IMR-90 (cell line): Measurements from ENCODE around the gene SERPINA9. TPM values are rescaled to one million over a fixed set of nuclear protein-coding genes. Genes with fewer than 3 reads are reported as not detected.

Experiments used
- ATAC-seq: fragments of 200-7000 bp; cut with Tn5 transposase; 2 replicates; pipeline ENCODE4 v1.9.1; 2020; ENCODE audit warnings: low read depth, mild to moderate bottlenecking, moderate library complexity
- BruUV-seq: library from RNA; stranded (reverse); fragments of 400-500 nt; replicated peaks from 2 replicates; lab custom pipeline; 2021; lab: Mats Ljungman, UMichigan
- CTCF ChIA-PET: fragments of 300-600 bp; formaldehyde crosslinking; extraction: SDS; loops from one replicate; lab custom pipeline; 2021; ENCODE audit warnings: antibody characterized with exemption; lab: Yijun Ruan, JAX
- POLR2A ChIA-PET: fragments of 300-600 bp; sonication (Branson Sonifier 250); formaldehyde crosslinking; loops from one replicate; lab custom pipeline; 2022; ENCODE audit warnings: antibody characterized with exemption; ENCODE audit not compliant: unreplicated experiment; lab: Charles Lee
- DNase-seq: peaks from one replicate; pipeline ENCODE4 v3.0.0; 2013
- H2AFZ ChIP-seq: replicated peaks from 2 replicates; pipeline ENCODE3; 2013; ENCODE audit warnings: low read length, mild to moderate bottlenecking; ENCODE audit not compliant: poor library complexity
- H2AK5ac ChIP-seq: 2 replicates; pipeline ENCODE4 v1.6.1; 2013; ENCODE audit warnings: low read depth, low read length, inconsistent platforms
- H2AK9ac ChIP-seq: replicated peaks from 2 replicates; pipeline ENCODE3; 2013; ENCODE audit warnings: mild to moderate bottlenecking, low read depth, low read length, moderate library complexity; ENCODE audit not compliant: poor library complexity
- H2BK120ac ChIP-seq: 2 replicates; pipeline ENCODE4 v1.6.1; 2013; ENCODE audit warnings: low read depth, low read length, inconsistent platforms
- H2BK15ac ChIP-seq: 3 replicates; pipeline ENCODE4 v1.6.1; 2013; ENCODE audit warnings: low read depth, low read length, inconsistent platforms
- H2BK20ac ChIP-seq: 2 replicates; pipeline ENCODE4 v1.6.1; 2013; ENCODE audit warnings: low read depth, mild to moderate bottlenecking, inconsistent platforms, low read length, moderate library complexity
- H2BK5ac ChIP-seq: 2 replicates; pipeline ENCODE4 v1.6.1; 2013; ENCODE audit warnings: mild to moderate bottlenecking, low read depth, low read length, inconsistent platforms; ENCODE audit not compliant: poor library complexity, severe bottlenecking
- H3K14ac ChIP-seq: replicated peaks from 2 replicates; pipeline ENCODE4 v1.6.1; 2013; ENCODE audit warnings: low read depth, low read length, inconsistent platforms
- H3K18ac ChIP-seq: 2 replicates; pipeline ENCODE4 v1.6.1; 2013; ENCODE audit warnings: low read depth, low read length, control low read depth
- H3K23ac ChIP-seq: 2 replicates; pipeline ENCODE4 v1.6.1; 2013; ENCODE audit warnings: low read depth, low read length, inconsistent platforms
- H3K27ac ChIP-seq: 2 replicates; pipeline ENCODE4 v1.5.1; 2013; ENCODE audit warnings: mild to moderate bottlenecking, control low read depth, low read length; ENCODE audit not compliant: insufficient read depth
- H3K27me3 ChIP-seq: 2 replicates; pipeline ENCODE4 v1.6.1; 2013; ENCODE audit warnings: low read length; ENCODE audit not compliant: control insufficient read depth, insufficient read depth
- H3K36me3 ChIP-seq: 2 replicates; pipeline ENCODE4 v1.6.1; 2013; ENCODE audit warnings: low read length, mixed read lengths; ENCODE audit not compliant: control insufficient read depth, insufficient read depth
- H3K4ac ChIP-seq: 2 replicates; pipeline ENCODE4 v1.6.1; 2013; ENCODE audit warnings: low read depth, low read length, inconsistent platforms
- H3K4me1 ChIP-seq: 2 replicates; pipeline ENCODE4 v1.6.1; 2013; ENCODE audit warnings: low read length, mixed read lengths; ENCODE audit not compliant: control insufficient read depth, insufficient read depth
- H3K4me2 ChIP-seq: 2 replicates; pipeline ENCODE4 v1.6.1; 2013; ENCODE audit warnings: low read depth, mild to moderate bottlenecking, control low read depth, low read length, moderate library complexity
- H3K4me3 ChIP-seq: 2 replicates; pipeline ENCODE4 v1.5.1; 2013; ENCODE audit warnings: low read depth, mild to moderate bottlenecking, control low read depth, low read length, moderate library complexity; ENCODE audit not compliant: insufficient read depth
- H3K56ac ChIP-seq: 2 replicates; pipeline ENCODE4 v1.6.1; 2013; ENCODE audit warnings: low read length, inconsistent platforms; ENCODE audit not compliant: insufficient read depth; ENCODE audit errors: extremely low read depth
- H3K79me1 ChIP-seq, 2 experiments: 2 replicates each; pipeline ENCODE4 v1.6.1; 2013; ENCODE audit warnings: low read length in 2 of 2, inconsistent platforms in 1 of 2, low read depth in 1 of 2
- H3K9ac ChIP-seq: 2 replicates; pipeline ENCODE4 v1.6.1; 2013; ENCODE audit warnings: low read depth, low read length, control low read depth
- H3K9me1 ChIP-seq: 2 replicates; pipeline ENCODE4 v1.6.1; 2013; ENCODE audit warnings: low read length, inconsistent platforms; ENCODE audit not compliant: insufficient read depth
- H3K9me3 ChIP-seq: 2 replicates; pipeline ENCODE4 v1.6.1; 2013; ENCODE audit warnings: low read length; ENCODE audit not compliant: control insufficient read depth, insufficient read depth
- H4K20me1 ChIP-seq: 2 replicates; pipeline ENCODE4 v1.6.1; 2013; ENCODE audit warnings: low read length, inconsistent platforms; ENCODE audit not compliant: insufficient read depth
- H4K5ac ChIP-seq: 2 replicates; pipeline ENCODE4 v1.6.1; 2013; ENCODE audit warnings: mild to moderate bottlenecking, low read depth, low read length, control low read depth
- H4K8ac ChIP-seq, 2 experiments: 2 replicates each; pipeline ENCODE4 v1.6.1; 2013; ENCODE audit warnings: low read depth in 2 of 2, low read length in 2 of 2, control low read depth in 1 of 2, inconsistent platforms in 1 of 2
- H4K91ac ChIP-seq: 2 replicates; pipeline ENCODE4 v1.6.1; 2013; ENCODE audit warnings: low read depth, low read length, inconsistent platforms; ENCODE audit not compliant: insufficient read depth
- BHLHE40 ChIP-seq: fragments of 150-350 bp; IDR thresholded peaks from 2 replicates; pipeline ENCODE4 v1.6.1; 2016; ENCODE audit warnings: mild to moderate bottlenecking, low read depth, low read length
- CEBPB ChIP-seq: IDR thresholded peaks from 2 replicates; pipeline ENCODE4 v1.6.1; 2012; ENCODE audit warnings: low read depth, low read length, improper control_type of control experiment
- CTCF ChIP-seq: conservative IDR thresholded peaks from 2 replicates; pipeline ENCODE4 v1.5.1; 2012; ENCODE audit warnings: mild to moderate bottlenecking, low read depth, low read length, improper control_type of control experiment
- ELK1 ChIP-seq: fragments of 150-350 bp; IDR thresholded peaks from 2 replicates; pipeline ENCODE4 v1.6.1; 2016; ENCODE audit warnings: low read depth, mild to moderate bottlenecking, low read length, moderate library complexity, borderline replicate concordance
- MAZ ChIP-seq: IDR thresholded peaks from 2 replicates; pipeline ENCODE4 v1.6.1; 2012; ENCODE audit warnings: low read depth, mild to moderate bottlenecking, low read length, improper control_type of control experiment, moderate library complexity, borderline replicate concordance
- MXI1 ChIP-seq: IDR thresholded peaks from 2 replicates; pipeline ENCODE4 v1.6.1; 2012; ENCODE audit warnings: low read depth, mild to moderate bottlenecking, low read length, moderate library complexity, borderline replicate concordance
- NFE2L2 ChIP-seq: fragments of 150-350 bp; IDR thresholded peaks from 2 replicates; pipeline ENCODE4 v1.6.1; 2016; ENCODE audit warnings: low read depth, mild to moderate bottlenecking, low read length
- POLR2A ChIP-seq: IDR thresholded peaks from 2 replicates; pipeline ENCODE4 v1.6.1; 2012; ENCODE audit warnings: mild to moderate bottlenecking, low read depth, low read length
- RCOR1 ChIP-seq: IDR thresholded peaks from 2 replicates; pipeline ENCODE4 v1.6.1; 2012; ENCODE audit warnings: mild to moderate bottlenecking, low read length, improper control_type of control experiment; ENCODE audit not compliant: insufficient replicate concordance
- RFX5 ChIP-seq: IDR thresholded peaks from 2 replicates; pipeline ENCODE4 v1.8.0; 2012; ENCODE audit warnings: low read depth, mild to moderate bottlenecking, low read length, moderate library complexity
- SMC3 ChIP-seq: fragments of 150-350 bp; IDR thresholded peaks from 2 replicates; pipeline ENCODE4 v1.6.1; 2016; ENCODE audit warnings: low read depth, mild to moderate bottlenecking, antibody characterized with exemption, low read length, moderate library complexity
- USF2 ChIP-seq: fragments of 150-350 bp; IDR thresholded peaks from 2 replicates; pipeline ENCODE4 v1.6.1; 2017; ENCODE audit warnings: mild to moderate bottlenecking, antibody characterized with exemption, low read length, low read depth
- WGBS, 2 experiments: methylation state at CpG; one replicate each; pipeline versions ENCODE4 v1.1.5 to v1.1.7; 2013; ENCODE audit warnings: missing lambda C conversion rate in 2 of 2; ENCODE audit not compliant: insufficient read length in 1 of 2; ENCODE audit errors: extremely low coverage in 2 of 2; 5-methylcytosine and 5-hydroxymethylcytosine counted together
- dilution Hi-C: fragments of 300-500 bp; cut with HindIII; formaldehyde crosslinking; loops from one replicate; pipeline ENCODE4 v1.14.3; 2018; ENCODE audit warnings: low sequenced_read_pairs; ENCODE audit not compliant: unreplicated experiment
- in situ Hi-C: fragments of 300-500 bp; cut with MboI; formaldehyde crosslinking; loops from 3 replicates; pipeline ENCODE4 v1.14.3; 2019; ENCODE audit warnings: low sequenced_read_pairs, inconsistent platforms, mixed read lengths
- intact Hi-C: fragments of 100-400 bp; cut with micrococcal nuclease; formaldehyde crosslinking; loops from 2 replicates; pipeline ENCODE4 v1.10.0; 2022
- polyA plus RNA-seq, 3 experiments: library from polyadenylated mRNA; depleted of rRNA; stranded (reverse); fragments of >200 nt; gene quantifications; 2 replicates each; pipeline ENCODE4 v1.2.3, GENCODE V29; 2012; ENCODE audit warnings: low replicate concordance in 1 of 3
- total RNA-seq: library from RNA; depleted of rRNA; stranded (reverse); fragments of >200 nt; gene quantifications from 2 replicates; pipeline ENCODE4 v1.2.3, GENCODE V29; 2012

SERPINA9 gene
- total and polyA plus RNA-seq, 2 of the 4 experiments (the other 2 are of a cell fraction): 0.09 to 0.18 TPM

DNA sequence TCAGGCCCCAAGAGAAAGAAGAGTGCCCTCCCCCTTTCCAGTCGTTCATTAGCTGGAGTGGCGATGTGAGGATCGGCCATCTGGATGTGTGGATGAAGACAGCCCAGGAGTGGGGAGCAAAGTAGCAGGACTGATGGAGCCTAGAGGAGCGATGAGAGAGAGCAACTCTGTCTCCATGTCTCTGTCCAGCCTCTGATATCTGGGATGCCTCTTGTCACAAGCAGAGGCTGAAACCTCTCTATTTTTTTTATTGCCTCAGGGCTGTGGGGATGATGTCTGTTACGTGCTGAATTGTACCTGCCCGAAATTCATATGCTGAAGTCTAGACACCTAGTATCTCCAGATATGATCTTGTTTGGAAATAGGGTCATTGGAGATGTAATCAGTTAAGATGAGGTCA, 26.1 kb downstream of the SERPINA9 start:
- in situ Hi-C loops: no loop called here
- no peak overlapping the region for H4K8ac ChIP-seq

More for the DNA sequence above, 26.1 kb downstream of the SERPINA9 start:
- DNase-seq: no peak
- H3K9ac ChIP-seq: no peak overlapping the region
- H2BK120ac ChIP-seq: no peak overlapping the region
- dilution Hi-C loops (no loop called here), intact Hi-C loops (no loop called here)
- ChIA-PET CTCF (interaction anchor here (0.7 kb wide), 1 partner anchor 23 kb away, joined by 4 read pairs; no protein-coding TSS in a partner anchor), POLR2A (no interaction called here)
- no peaks in the 10 kb centered on the region; the same call in 1 of the 2 replicates for H3K27me3 ChIP-seq
- H3K9me1 ChIP-seq: no peaks in the 10 kb centered on the region
- no peaks in the 10 kb centered on the region for H3K79me1 ChIP-seq
- H3K18ac ChIP-seq: no peak overlapping the region
- H3K4me2 ChIP-seq: no peak overlapping the region
- H2BK15ac ChIP-seq: no peak overlapping the region
- BruUV-seq: no TSS peak
- no peak overlapping the region for H2AK5ac ChIP-seq
- H3K4me1 ChIP-seq: no peaks in the 10 kb centered on the region
- H2BK5ac ChIP-seq: no peak overlapping the region
- H2AK9ac ChIP-seq: no peak overlapping the region
- no peaks in the 10 kb centered on the region for H3K9me3 ChIP-seq
- no peak overlapping the region for H3K14ac ChIP-seq
- no peak overlapping the region for H2AFZ ChIP-seq
- H3K36me3 ChIP-seq: no peaks in the 10 kb centered on the region
- H4K20me1 ChIP-seq: no peaks in the 10 kb centered on the region
- ATAC-seq: no peak
- no peak overlapping the region for H3K4ac ChIP-seq
- 42% methylated on average over 2 of the region's 6 CpGs; no CpG with 5 or more reads in 1 of the 2 experiments for WGBS, 2 experiments
- no peak for TF ChIP-seq MAZ
- TF ChIP-seq SMC3: no peak
- no peak for TF ChIP-seq RCOR1
- TF ChIP-seq ELK1: no peak
- TF ChIP-seq CTCF: no peak
- TF ChIP-seq NFE2L2: no peak
- no peak for TF ChIP-seq POLR2A
- no peak for TF ChIP-seq BHLHE40
- TF ChIP-seq RFX5: no peak
- TF ChIP-seq CEBPB: no peak
- TF ChIP-seq MXI1: no peak
- no peak for TF ChIP-seq USF2
- H4K91ac ChIP-seq: no peak overlapping the region
- H4K5ac ChIP-seq: no peak overlapping the region
- H2BK20ac ChIP-seq: no peak overlapping the region
- no peak overlapping the region for H3K4me3 ChIP-seq
- H3K23ac ChIP-seq: no peak overlapping the region
- no peak overlapping the region for H3K27ac ChIP-seq
- no peak overlapping the region for H3K56ac ChIP-seq
